BLaER1 (cell line): ENCODE results near the gene AKAP6.

Experiments
- H3K27ac ChIP-seq: shearing (Covaris generic); formaldehyde crosslinking; 2 replicates; pipeline ENCODE4 v1.8.1; 2022
- H3K27me3 ChIP-seq: shearing (Covaris generic); formaldehyde crosslinking; 2 replicates; pipeline ENCODE4 v1.8.1; 2022
- H3K36me3 ChIP-seq: shearing (Covaris generic); formaldehyde crosslinking; 2 replicates; pipeline ENCODE4 v1.8.1; 2022
- H3K4me1 ChIP-seq: shearing (Covaris generic); formaldehyde crosslinking; 2 replicates; pipeline ENCODE4 v1.8.1; 2022
- H3K4me2 ChIP-seq: shearing (Covaris generic); formaldehyde crosslinking; 2 replicates; pipeline ENCODE4 v1.8.1; 2022
- H3K4me3 ChIP-seq: shearing (Covaris generic); formaldehyde crosslinking; 2 replicates; pipeline ENCODE4 v1.8.1; 2022
- H3K9ac ChIP-seq: shearing (Covaris generic); formaldehyde crosslinking; 2 replicates; pipeline ENCODE4 v1.8.1; 2022
- H3K9me3 ChIP-seq: shearing (Covaris generic); formaldehyde crosslinking; 2 replicates; pipeline ENCODE4 v1.8.1; 2022
- H4K20me1 ChIP-seq: shearing (Covaris generic); formaldehyde crosslinking; 2 replicates; pipeline ENCODE4 v1.8.1; 2022
- Cebpa-rat ChIP-seq: shearing (Covaris generic); IDR thresholded peaks from 2 replicates; pipeline ENCODE4 v1.8.1; 2022

Gene AKAP6, protein sequence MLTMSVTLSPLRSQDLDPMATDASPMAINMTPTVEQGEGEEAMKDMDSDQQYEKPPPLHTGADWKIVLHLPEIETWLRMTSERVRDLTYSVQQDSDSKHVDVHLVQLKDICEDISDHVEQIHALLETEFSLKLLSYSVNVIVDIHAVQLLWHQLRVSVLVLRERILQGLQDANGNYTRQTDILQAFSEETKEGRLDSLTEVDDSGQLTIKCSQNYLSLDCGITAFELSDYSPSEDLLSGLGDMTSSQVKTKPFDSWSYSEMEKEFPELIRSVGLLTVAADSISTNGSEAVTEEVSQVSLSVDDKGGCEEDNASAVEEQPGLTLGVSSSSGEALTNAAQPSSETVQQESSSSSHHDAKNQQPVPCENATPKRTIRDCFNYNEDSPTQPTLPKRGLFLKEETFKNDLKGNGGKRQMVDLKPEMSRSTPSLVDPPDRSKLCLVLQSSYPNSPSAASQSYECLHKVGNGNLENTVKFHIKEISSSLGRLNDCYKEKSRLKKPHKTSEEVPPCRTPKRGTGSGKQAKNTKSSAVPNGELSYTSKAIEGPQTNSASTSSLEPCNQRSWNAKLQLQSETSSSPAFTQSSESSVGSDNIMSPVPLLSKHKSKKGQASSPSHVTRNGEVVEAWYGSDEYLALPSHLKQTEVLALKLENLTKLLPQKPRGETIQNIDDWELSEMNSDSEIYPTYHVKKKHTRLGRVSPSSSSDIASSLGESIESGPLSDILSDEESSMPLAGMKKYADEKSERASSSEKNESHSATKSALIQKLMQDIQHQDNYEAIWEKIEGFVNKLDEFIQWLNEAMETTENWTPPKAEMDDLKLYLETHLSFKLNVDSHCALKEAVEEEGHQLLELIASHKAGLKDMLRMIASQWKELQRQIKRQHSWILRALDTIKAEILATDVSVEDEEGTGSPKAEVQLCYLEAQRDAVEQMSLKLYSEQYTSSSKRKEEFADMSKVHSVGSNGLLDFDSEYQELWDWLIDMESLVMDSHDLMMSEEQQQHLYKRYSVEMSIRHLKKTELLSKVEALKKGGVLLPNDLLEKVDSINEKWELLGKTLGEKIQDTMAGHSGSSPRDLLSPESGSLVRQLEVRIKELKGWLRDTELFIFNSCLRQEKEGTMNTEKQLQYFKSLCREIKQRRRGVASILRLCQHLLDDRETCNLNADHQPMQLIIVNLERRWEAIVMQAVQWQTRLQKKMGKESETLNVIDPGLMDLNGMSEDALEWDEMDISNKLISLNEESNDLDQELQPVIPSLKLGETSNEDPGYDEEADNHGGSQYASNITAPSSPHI (N-terminal part only)

DNA sequence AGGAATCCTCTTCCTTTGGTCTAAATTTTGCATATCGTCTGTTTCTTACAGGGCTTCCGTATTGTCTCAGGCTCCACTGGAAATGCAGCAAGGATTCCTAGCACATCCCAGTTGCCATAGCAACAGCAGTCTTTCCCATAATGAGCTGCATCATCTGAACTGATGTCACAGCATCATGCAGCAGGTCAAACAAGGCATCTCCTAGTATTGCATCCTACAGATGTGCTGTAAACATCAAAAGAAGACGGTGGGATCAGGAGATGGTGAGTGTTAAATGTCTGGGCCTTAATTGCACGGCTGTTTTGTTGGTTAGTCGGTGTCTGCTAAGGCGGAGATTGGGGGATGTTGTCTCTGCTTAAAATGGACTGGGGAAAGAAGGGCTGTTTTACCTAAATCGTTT lies at the start of gene AKAP6:
Gene AKAP6 (plus strand): TSS at position 153 of the 400 bp plus-strand sequence. CDS start 104,196 bp downstream, outside the sequence.
- no peaks in the 10 kb centered on the region for H3K36me3 ChIP-seq
- no peaks in the 10 kb centered on the region for H3K27me3 ChIP-seq
- H4K20me1 ChIP-seq: no peaks in the 10 kb centered on the region
- TF ChIP-seq Cebpa-rat: no peak
- no peaks in the 10 kb centered on the region for H3K9me3 ChIP-seq
- no peak within 1 kb of the TSS for H3K9ac ChIP-seq
- no peaks in the 10 kb centered on the region for H3K4me1 ChIP-seq
- H3K4me2 ChIP-seq: no peak within 1 kb of the TSS
- no peak within 1 kb of the TSS for H3K4me3 ChIP-seq
- no peak within 1 kb of the TSS for H3K27ac ChIP-seq

- H3K9me3 ChIP-seq: peaks cover 14% of the 10 kb centered on the region
- H3K4me1 ChIP-seq: peaks cover 23% of the 10 kb centered on the region
- peak overlapping the region; percentile 59 for H3K4me2 ChIP-seq
- H3K36me3 ChIP-seq: no peaks in the 10 kb centered on the region
- no peak overlapping the region for H3K9ac ChIP-seq
- H3K27me3 ChIP-seq: no peaks in the 10 kb centered on the region
- no peak overlapping the region for H3K27ac ChIP-seq
- no peaks in the 10 kb centered on the region for H4K20me1 ChIP-seq
- no peak overlapping the region for H3K4me3 ChIP-seq
- no peak for TF ChIP-seq Cebpa-rat
Observed at GRCh38 chr14:32286602-32287001, 42.5 kb upstream of the AKAP6 start.

DNA sequence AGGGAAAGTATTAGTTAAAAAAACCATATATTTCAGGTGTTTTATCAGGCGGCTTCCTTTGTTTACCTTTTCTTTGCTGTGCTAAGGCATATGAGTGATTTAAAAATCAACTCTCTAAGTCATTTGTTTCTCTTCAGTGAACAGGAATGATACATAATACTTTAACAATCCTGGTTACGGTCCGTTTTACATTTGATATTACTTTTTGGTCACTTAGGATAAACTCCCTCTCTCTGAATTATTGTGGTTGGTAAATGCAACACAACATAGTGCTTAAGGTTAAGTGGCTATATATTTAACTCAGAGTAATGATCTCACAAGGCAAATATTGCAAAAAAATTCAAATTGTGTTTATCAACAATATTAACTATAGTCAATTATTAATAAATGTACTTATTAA lies 32.7 kb upstream of the AKAP6 start:
- H3K4me2 ChIP-seq: no peak overlapping the region
- no peak for TF ChIP-seq Cebpa-rat
- no peak overlapping the region for H3K9ac ChIP-seq
- no peaks in the 10 kb centered on the region for H4K20me1 ChIP-seq
- no peak overlapping the region for H3K4me3 ChIP-seq
- H3K4me1 ChIP-seq: no peaks in the 10 kb centered on the region
- H3K27ac ChIP-seq: no peak overlapping the region
- no peaks in the 10 kb centered on the region for H3K9me3 ChIP-seq
- no peaks in the 10 kb centered on the region for H3K27me3 ChIP-seq
- H3K36me3 ChIP-seq: no peaks in the 10 kb centered on the region

DNA sequence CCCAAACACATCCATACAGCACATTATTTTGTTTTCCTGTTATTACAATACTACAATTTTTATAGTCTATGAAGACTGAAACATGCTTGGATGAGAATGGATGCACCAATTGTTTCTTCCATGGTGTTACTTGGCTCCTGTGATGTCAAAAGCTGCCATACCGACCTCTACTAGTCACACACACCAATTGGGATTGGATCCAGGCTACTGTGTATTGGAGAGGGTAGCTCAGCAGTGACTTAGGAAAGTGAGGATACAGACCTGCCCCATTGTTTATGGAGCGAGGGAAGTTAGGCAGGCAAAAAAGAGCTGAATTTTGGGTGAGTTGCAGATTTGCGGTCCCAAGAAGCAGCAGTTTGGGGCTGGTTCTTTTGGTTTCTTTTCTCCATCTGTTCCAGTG lies 30.8 kb upstream of the AKAP6 start:
- Histone ChIP-seq H3K4me3 (no peak overlapping the region), H3K36me3 (no peaks in the 10 kb centered on the region), H3K9ac (no peak overlapping the region), H4K20me1 (no peaks in the 10 kb centered on the region), H3K4me1 (no peaks in the 10 kb centered on the region), H3K9me3 (no peaks in the 10 kb centered on the region), H3K27ac (no peak overlapping the region), H3K4me2 (no peak overlapping the region), H3K27me3 (no peaks in the 10 kb centered on the region)
- TF ChIP-seq Cebpa-rat: no peak

- Histone ChIP-seq H3K4me1 (no peaks in the 10 kb centered on the region), H3K27me3 (no peaks in the 10 kb centered on the region), H3K4me3 (no peak overlapping the region), H3K36me3 (no peaks in the 10 kb centered on the region), H3K9ac (no peak overlapping the region), H3K9me3 (no peaks in the 10 kb centered on the region), H3K4me2 (no peak overlapping the region), H3K27ac (no peak overlapping the region), H4K20me1 (no peaks in the 10 kb centered on the region)
- no peak for TF ChIP-seq Cebpa-rat
Observed at GRCh38 chr14:32300136-32300535, 29.0 kb upstream of the AKAP6 start.

DNA sequence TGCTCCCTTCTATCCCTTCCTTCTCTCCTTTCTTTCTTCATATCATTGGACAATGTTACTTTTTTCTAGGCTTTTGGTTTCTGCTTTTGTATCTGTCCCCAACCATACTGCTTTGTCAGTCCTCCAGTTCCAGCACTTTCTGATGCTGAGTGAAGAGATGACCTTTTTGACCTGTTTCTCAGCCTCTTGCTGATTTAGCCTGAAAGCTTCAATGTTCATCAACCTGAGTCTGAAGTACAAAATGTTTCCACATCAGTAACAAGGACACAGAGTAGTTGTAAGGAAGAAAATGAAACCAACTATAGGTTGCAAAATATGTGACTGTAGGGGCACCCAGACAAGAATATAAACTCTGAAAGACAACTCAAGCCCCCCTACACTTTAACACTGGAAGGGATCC lies 25.2 kb upstream of the AKAP6 start:
- no peak for TF ChIP-seq Cebpa-rat
- H3K4me2 ChIP-seq: no peak overlapping the region
- H3K36me3 ChIP-seq: no peaks in the 10 kb centered on the region
- H3K27me3 ChIP-seq: no peaks in the 10 kb centered on the region
- no peaks in the 10 kb centered on the region for H3K9me3 ChIP-seq
- H3K9ac ChIP-seq: no peak overlapping the region
- H4K20me1 ChIP-seq: no peaks in the 10 kb centered on the region
- no peaks in the 10 kb centered on the region for H3K4me1 ChIP-seq
- H3K4me3 ChIP-seq: no peak overlapping the region
- no peak overlapping the region for H3K27ac ChIP-seq

GRCh38 chr14:32304296-32304695 lies 24.8 kb upstream of the AKAP6 start:
- Histone ChIP-seq H3K27me3 (no peaks in the 10 kb centered on the region), H3K4me1 (no peaks in the 10 kb centered on the region), H3K36me3 (no peaks in the 10 kb centered on the region), H3K9me3 (no peaks in the 10 kb centered on the region), H3K9ac (no peak overlapping the region), H3K4me3 (no peak overlapping the region), H3K4me2 (no peak overlapping the region), H4K20me1 (no peaks in the 10 kb centered on the region), H3K27ac (no peak overlapping the region)
- no peak for TF ChIP-seq Cebpa-rat

- Histone ChIP-seq H3K36me3 (no peaks in the 10 kb centered on the region), H3K9ac (no peak overlapping the region), H3K27ac (no peak overlapping the region), H3K4me3 (no peak overlapping the region), H3K4me1 (no peaks in the 10 kb centered on the region), H3K4me2 (no peak overlapping the region), H4K20me1 (no peaks in the 10 kb centered on the region), H3K27me3 (no peaks in the 10 kb centered on the region), H3K9me3 (no peaks in the 10 kb centered on the region)
- TF ChIP-seq Cebpa-rat: no peak
Observed at GRCh38 chr14:32306549-32306948, 22.5 kb upstream of the AKAP6 start.

GRCh38 chr14:32307881-32308582 lies 21.1 kb upstream of the AKAP6 start:
- Histone ChIP-seq H3K4me1 (no peaks in the 10 kb centered on the region), H3K9me3 (no peaks in the 10 kb centered on the region), H3K27me3 (no peaks in the 10 kb centered on the region), H3K4me2 (no peak overlapping the region), H3K27ac (no peak overlapping the region), H3K9ac (no peak overlapping the region), H3K4me3 (no peak overlapping the region), H3K36me3 (no peaks in the 10 kb centered on the region), H4K20me1 (no peaks in the 10 kb centered on the region)
- no peak for TF ChIP-seq Cebpa-rat
